ENCODE measurements around the gene NEK8.

NEK8 gene

DNA sequence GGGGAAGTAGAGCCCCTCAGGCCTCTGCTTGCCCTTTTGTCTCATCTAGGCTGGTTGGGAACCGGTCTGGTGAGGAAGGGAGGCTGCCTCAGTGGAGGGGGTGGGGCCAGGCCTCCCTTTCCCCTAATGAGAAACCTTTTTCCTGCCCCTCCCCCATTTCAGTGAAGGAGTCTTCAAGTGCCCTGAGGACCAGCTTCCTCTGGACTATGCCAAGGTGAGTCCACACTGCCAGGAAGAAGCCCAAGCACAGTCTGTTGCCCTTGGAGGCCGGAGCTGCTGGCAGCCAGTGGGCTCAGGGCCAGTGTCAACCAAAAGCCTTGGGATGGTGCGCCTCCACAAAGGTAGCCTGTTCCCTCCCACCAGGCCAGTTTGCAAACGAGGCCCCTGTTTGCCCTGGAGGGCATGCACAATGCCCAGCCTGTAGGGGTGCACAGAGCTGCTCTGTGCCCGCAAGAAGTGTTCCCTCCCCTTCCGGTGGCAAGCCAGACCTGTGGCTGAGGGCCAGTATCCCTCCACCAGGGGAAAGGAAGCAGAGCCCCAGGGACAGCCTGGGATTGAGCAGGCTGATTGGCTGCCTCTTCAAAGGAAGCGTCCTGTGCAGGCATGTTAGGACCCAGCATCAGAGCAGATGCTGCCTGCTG lies 18.6 kb downstream of the NEK8 start:
- TF ChIP-seq CTCF (conservative IDR thresholded peaks at IDR 0.05; ENCODE audit: low read depth, low read length), result no peak
- no peak overlapping the region for H3K4me3 ChIP-seq (ENCODE audit: low read depth, low read length)
- DNase-seq (ENCODE audit: low read depth), result no peak

GRCh38 chr17:28747801-28748750 lies 19.5 kb downstream of the NEK8 start:
- DNase-seq (ENCODE audit: low read depth), result no peak
- no peak overlapping the region for H3K4me3 ChIP-seq (ENCODE audit: low read depth, low read length)
- TF ChIP-seq CTCF (conservative IDR thresholded peaks at IDR 0.05; ENCODE audit: low read depth, low read length), result no peak

DNA sequence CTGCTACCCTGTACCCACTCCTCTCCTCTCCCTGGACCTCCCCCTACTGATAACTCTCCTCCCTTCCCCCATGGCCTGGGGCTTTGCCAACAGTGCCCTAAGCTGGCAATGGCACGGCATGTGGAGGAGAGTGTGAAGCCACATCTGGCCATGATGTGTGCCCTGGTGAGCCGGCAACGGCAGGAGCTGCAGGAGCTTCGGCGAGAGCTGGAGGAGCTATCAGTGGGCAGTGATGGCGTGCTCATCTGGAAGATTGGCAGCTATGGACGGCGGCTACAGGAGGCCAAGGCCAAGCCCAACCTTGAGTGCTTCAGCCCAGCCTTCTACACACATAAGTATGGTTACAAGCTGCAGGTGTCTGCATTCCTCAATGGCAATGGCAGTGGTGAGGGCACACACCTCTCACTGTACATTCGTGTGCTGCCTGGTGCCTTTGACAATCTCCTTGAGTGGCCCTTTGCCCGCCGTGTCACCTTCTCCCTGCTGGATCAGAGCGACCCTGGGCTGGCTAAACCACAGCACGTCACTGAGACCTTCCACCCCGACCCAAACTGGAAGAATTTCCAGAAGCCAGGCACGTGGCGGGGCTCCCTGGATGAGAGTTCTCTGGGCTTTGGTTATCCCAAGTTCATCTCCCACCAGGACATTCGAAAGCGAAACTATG lies 20.4 kb downstream of the NEK8 start:
- no peak for TF ChIP-seq CTCF (conservative IDR thresholded peaks at IDR 0.05; ENCODE audit: low read depth, low read length)
- no peak overlapping the region for H3K4me3 ChIP-seq (ENCODE audit: low read depth, low read length)
- peak; percentile 46 for DNase-seq (ENCODE audit: low read depth)

- no peak for DNase-seq (ENCODE audit: low read depth)
- TF ChIP-seq CTCF (conservative IDR thresholded peaks at IDR 0.05; ENCODE audit: low read depth, low read length), result no peak
- H3K4me3 ChIP-seq (ENCODE audit: low read depth, low read length), result no peak overlapping the region
Measured at GRCh38 chr17:28749516-28750177, 21.1 kb downstream of the NEK8 start.

DNA sequence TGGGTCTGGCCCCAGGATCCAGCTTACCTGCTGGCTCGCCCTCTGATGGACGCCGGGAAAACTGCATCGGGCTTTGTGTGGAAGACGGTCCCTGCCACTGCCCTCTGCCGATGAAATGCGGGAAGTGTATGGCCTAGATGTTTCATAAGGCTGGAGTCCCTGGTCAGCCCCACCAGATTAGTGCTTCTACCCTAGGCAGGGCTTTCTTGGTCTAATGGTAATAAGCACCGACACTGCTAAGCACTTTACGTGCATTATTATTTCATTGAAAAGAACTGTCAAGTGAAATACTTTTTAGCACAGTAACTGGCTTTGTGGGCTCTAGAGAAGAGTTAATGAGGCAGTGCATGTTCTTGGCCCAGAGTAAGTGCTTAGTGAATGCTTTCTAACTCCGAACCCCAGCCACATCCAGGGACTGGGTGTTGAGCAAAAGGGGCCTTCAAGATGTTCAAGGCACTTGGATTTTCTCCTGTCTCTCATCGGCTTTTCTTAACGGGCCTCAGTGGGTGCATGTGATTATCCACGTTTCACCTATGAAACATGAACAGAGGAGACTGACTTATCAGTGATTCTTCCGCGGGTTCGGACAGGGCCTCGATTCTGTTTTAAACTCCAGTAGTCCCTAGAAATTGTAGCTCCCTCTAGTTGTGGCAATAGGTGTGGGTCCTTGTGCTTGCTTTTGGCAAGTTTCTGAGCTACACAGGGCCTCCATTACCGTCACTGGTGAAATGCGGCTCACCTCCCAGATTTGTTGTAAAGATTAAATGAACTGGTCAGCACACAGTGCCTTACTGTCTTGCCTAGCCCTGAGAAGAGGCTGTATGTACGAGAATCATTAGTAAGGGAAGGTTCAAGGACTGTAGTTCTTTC lies 21.8 kb downstream of the NEK8 start:
- peak; percentile 100 for TF ChIP-seq CTCF (conservative IDR thresholded peaks at IDR 0.05; ENCODE audit: low read depth, low read length)
- peak; percentile 96 for DNase-seq (ENCODE audit: low read depth)
- H3K4me3 ChIP-seq (ENCODE audit: low read depth, low read length), result no peak overlapping the region

Measured in choroid plexus epithelial cell (primary cell).